ENCODE data around the gene KRT2.

Gene KRT2

DNA sequence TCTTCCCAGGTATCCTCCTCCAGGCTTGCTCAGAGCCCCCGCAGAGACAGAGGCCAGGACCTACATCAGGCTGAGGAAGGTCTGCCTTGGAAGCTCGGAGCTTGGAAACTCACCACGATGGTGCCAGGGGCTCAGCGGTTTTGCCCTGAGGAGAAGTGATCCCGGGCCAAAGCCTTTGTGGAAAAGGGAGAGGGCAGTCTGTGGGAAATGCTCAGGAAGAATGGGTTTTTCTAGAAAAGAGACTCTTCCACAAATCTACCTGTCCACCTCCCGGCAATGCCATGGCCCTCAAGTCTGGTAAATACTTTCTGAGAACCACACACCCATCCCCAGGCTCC is 8.0 kb downstream of the KRT2 start:
- no peak overlapping the region for H3K4me3 ChIP-seq (ENCODE audit: low read depth, low read length)

DNA sequence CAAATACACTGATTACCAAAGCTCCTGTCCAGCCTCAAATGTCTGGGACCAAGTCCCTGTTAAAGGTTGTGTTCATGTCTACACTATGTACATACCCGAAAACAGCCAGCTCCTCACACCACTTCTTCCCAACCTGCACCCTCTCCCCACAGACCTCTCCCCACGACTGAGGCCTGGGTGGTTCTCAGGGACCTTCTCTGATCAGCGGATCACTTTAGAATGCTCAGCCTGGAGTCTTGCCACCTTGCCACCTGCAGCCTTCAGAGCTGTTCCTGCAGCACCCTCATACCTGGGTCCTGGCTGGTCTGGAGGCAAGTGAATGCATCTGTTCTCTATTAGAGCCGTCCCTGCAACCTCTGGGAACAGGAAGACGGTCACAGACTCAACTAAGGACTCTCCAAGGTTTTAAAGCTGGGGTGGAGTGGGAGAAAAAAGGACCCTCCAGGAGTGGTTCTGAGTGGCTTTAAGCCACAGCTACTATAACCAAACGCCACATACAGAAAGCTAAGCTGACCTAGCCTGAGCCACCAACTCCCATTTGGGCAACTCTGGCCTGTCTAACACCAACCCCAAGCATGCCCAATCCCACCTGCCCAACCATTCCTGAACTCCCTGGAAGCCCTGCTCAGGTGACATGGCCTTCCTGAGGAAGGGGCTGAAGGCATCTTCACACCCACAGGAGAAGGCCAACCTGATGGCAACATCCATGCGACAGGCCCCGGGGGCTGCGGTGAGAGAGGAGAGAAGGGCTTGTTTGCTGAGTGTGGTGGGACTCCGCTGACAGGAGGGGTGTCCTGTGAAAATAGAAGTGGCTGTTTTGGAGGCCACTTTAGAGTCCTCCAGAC is 8.6 kb downstream of the KRT2 start:
- no peak overlapping the region for H3K4me3 ChIP-seq (ENCODE audit: low read depth, low read length)

DNA sequence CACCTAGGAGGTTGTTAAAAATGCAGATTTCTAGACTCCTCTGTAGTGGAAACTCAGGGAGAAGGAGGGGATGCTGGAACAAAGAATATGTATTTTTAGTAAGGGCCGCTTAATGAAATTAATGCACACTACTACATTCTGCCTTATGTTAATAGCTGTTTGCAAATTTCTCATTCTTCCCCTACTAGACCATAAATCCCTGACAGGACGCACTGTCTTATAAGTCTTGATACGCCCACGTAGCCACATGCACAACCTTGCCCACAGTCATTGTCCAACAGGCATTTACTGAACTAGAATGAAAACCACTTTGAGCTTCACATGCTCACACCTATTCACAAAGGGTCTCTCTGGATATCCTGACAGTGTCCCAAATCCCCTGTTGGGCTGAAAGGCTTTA is 10.5 kb downstream of the KRT2 start:
- H3K4me3 ChIP-seq (ENCODE audit: low read depth, low read length) = no peak overlapping the region

DNA sequence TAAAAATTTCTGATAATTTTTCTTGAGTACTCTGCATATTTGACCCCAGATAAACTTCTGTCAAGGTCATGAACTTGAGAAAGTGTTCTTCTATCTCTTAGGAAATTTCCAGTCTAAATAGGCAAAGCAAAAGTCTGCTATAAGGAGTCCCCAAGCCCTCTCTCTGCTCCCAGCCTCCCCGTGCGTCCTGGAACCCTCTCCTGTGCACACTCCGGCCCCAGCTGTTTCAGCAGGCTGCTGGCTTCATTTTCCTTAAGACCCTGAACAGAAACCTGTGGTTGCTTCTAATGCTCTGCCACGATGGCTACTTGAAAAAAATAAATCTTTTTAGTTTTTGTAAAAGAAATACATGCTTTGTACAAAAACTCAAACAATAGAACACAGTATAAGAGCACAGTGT is 14.7 kb downstream of the KRT2 start:
- H3K4me3 ChIP-seq (ENCODE audit: low read depth, low read length) = no peak overlapping the region

DNA sequence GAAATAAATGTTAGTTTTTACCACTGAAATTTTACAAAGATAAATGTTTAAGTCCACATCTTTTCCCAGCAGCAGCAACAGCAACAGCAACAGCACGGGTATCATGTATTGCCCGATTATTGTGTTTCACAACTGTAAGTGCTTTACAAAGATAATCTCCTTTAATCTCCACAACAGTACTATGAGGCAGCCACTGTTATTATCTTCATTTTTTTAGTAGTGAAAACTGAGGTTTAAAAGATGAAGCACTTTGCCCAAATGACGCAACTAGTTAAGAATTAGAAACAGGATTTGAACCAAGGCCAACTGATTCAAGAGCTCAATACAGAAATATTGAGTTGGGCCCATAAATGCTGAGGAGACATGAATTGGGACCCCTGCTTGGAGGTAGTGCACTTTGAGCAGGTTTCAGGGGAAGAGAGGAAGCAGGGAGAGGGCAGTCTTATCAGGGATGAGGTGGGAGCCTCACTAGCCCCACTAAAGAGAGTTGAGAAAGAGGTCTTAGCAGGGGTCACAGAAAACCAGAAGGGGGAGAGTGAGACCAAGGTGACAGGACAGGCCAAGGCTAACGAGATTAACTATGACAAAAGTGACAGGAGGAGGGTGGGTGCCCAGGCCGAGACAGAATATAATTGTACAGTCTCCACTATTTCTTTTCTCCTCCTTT is 15.3 kb downstream of the KRT2 start:
- no peak overlapping the region for H3K4me3 ChIP-seq (ENCODE audit: low read depth, low read length)

DNA sequence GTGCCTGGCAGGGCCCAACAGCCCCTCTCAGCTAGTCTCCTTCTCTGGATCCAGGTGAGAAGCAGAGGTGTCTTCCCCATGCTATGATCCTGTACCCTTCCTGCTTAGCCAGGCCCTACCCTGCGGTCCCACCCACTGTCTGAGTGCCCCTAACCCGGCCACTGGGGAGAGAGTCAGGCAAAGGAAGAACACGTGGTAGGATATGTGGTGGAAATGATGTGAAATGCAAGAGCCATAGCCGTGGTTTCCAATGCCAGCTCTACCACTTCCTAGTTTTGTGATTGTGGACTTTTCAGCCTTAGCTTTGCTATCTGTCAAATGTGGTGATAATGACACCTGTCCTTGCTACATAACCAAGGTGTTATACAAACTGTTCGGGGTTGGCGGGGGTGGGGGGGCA is 15.8 kb downstream of the KRT2 start:
- no peak overlapping the region for H3K4me3 ChIP-seq (ENCODE audit: low read depth, low read length)

DNA sequence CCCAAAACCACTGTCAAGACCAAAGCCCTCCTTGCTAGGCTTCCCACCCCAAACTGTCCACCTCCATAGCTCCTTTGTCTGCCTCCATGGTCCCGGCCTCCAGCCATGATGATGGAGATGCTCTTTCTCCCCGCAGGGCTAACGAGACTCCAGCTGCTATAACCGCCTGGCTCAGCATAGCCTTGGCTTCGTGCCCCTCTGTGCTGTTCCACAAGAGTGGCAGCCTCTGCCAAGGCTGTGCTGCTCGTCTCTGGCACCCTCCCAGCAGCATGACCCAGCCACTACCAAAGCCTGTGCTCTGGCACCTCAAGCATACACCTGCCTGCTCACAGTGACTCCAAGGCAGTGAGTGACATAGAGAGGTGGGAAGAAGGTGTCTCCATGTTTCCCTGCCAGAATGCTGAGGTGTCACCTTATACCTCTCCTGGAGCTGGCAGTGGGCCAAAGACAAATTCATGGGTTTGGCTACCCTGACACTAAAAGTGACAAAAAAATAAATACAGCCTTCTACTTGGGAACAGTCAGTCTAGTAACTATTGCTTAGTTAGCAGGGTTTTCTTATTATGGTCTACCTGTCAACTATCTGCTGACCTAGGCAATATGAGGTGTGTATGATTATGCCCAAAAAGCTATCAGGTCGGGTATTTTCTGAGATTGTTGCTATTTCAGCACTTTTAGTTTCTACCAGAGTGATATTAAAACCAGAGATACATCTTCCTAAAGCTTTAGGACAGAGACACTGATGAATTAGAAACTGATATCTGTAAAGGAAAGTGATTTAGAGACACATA is 17.6 kb downstream of the KRT2 start:
- no peak overlapping the region for H3K4me3 ChIP-seq (ENCODE audit: low read depth, low read length)

DNA sequence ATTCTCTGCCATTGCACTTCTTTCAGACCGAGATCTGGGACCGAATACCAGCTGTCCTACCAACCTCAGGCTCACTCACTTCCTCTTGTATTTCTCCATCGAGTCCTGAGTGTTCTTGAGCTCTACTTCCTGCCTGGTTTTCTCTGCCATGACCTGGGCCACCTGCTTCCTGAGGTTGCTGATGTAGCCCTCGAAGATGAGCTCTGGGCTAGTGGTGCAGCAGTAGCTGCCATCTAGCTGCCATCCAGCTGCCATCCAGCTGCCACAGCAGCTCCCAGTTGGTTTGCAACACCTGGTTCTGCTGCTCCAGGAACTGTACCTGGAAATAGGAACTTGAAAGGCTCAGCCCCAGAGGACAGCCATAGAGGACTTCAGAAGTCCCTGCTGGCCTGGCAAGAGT is 18.6 kb downstream of the KRT2 start:
- H3K4me3 ChIP-seq (ENCODE audit: low read depth, low read length) = no peak overlapping the region

DNA sequence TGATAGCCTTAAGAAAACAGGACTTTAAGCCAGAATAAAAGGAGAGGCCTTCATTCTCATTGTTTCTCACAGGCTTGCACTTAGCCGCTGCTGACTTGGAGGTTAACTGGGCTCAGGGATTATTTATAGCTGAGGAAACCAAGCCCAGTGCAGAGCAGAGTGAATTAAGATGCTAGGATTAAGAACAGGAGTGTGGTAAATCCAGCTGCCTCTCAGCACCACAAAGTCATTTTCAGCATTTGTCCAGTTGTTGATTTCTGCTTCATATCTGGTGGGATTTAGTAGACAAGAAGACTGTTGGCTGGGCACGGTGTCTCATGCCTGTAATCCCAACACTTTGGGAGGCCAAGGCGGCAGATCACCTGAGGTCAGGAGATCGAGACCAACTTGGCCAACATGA is 19.4 kb downstream of the KRT2 start:
- no peak overlapping the region for H3K4me3 ChIP-seq (ENCODE audit: low read depth, low read length)

DNA sequence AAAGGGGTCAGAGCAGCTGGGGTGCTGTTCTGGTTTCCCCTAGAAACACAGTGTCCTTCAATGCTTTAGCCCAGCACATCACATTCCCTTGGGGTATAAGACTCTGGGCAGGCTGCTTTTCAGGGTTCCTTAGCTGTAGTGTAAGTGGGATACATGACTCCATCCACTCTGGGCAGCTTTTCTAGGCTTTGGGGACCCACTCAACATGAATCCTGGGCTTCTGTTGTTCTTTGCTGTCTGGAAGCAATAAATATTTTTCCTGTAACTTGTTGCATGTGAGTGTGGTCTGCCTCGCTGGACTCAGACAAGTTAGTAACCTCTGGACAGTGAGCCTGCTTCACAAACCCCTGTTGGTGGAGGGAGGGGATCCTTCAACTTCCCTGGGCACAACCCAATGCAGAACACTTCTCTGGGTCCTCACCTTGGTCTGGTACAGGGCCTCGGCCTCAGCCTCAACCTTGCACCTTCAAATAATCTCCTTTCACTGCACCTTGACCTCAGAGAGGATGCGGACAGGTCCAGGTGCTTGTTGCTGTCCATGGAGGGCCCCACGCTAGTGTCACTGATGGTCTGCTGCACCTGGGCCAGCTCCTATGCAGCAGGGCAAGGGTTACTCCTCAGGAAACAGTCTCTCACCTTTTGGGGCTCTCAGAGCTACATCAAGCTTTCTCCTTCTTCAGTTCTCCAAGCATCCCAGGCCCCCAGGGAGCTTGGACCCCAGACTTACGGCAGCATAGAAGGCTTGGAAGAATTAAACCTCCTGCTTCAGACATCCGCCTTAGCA is 20.1 kb downstream of the KRT2 start:
- H3K4me3 ChIP-seq (ENCODE audit: low read depth, low read length) = no peak overlapping the region

DNA sequence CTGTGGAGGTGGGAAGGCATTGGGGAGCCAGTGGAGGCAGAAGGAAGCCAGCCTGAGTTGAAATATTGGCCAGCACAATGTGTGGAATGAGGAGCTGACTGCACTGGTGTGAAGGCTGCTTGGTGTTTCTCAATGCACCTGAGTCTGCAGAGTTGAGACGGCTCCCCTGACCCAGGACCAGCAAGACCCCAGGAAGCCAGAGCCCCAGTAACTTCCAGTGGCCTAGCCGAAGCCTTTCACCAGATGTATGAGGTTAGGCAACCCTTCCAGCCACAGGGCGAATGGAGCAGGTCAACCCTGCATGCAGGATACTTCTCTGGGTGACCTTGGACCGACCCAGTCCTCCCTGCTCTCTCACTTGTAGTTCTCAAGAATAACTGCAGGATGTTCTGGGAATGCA is 20.7 kb downstream of the KRT2 start:
- H3K4me3 ChIP-seq (ENCODE audit: low read depth, low read length) = no peak overlapping the region

DNA sequence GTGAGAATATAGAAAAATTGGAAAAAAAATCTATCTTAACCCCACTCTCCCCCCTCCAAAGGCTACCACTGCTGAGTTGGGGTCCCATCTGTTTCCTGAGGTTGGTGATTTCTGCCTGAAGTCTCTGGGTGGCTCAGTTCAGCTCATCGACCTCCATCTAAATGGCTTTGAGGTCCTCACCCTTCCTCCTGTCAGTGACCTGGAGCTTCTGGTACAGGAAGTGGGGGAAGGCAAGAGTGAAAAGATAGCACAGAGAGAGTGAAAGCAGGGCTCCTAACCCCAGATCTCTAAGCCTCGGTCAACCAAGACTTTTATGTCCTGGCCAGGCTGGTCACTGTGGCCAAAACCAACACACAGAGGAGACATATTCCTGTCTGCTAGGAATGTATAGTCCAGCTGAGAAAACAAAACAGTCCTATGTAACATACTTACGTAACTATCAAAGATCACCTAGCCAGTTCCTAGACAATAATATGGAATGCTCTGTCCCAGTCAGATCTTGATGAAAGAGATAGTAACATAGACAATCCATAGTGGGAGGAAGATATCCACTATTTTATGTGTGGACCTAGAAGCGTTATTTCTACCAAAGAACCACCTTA is 21.3 kb downstream of the KRT2 start:
- no peak overlapping the region for H3K4me3 ChIP-seq (ENCODE audit: low read depth, low read length)

DNA sequence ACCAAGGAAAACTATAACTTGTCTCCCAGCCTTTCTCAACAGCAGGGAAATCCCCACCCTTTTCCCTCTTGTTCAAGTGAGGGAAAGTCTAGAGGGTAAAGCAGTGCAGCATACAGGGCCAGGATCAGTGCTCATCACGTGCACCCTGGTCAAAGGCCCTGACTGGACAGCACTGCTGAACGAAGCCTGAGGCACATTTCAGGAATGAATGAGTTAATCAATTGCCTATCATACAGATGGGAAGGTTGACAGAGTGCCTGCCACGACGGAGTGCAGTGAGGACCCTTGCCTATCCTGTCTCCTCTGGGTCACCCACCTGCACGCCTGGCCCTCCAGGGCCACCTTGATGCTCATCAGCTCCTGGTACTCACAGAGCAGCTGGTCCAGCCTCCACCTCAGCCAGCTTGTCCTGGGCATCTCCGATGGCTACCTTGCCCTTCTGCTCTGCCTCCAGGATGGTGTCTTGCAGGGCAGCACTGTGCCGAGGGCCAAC is 22.0 kb downstream of the KRT2 start:
- no peak overlapping the region for H3K4me3 ChIP-seq (ENCODE audit: low read depth, low read length)

DNA sequence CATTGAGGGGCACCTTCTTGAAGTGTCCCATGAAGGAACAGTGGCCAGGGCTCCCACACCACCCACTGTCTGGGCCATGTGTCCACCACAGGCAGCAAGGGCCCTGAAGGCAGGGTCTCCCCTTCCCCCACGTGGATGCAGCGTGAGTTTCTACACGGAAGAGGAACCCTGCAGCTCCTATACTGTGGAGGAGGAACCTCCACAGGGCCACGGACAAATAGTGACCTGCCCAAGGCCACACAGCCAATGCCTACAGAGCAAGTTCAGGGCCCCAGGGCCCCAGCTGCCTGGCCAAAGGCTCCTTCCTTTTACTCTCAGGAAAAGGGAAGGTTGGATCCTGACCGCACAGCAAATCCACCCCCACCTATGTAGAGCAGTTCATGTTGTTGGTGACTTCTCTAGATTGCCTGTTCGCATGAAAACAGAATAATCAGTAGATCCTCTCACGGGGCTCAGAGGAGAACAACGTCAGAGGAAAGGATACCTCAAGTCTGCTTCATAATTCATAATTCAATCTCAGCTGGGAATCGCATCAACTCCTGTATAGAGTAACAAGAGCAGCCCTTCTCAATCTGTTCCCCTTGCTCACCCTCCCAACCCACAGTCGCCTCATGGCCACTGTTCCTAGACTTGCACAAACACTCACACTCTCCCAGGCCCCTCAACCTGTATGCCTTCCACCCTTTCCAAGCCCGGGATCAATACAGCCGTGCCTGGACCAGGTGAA is 22.6 kb downstream of the KRT2 start:
- no peak overlapping the region for H3K4me3 ChIP-seq (ENCODE audit: low read depth, low read length)

DNA sequence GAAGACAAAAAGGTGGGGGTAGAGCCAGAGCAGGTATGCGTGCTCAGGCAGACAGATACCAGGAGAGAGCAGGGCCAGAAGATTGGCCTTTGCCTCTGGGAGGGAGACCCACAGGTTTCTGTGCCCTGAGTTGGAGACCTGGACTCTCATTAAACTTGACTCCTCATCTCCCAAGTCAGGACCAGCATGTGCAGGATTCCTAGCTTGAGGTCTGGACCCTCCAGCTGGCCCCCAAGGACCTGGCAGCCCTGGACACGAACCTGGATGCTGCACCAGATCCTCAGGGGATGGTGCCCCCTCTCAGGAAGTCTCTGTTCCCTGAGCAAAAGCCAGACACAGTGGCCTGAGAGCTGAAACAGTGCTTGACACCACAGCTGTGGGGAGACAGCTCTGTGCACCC is 23.2 kb downstream of the KRT2 start:
- no peak overlapping the region for H3K4me3 ChIP-seq (ENCODE audit: low read depth, low read length)

DNA sequence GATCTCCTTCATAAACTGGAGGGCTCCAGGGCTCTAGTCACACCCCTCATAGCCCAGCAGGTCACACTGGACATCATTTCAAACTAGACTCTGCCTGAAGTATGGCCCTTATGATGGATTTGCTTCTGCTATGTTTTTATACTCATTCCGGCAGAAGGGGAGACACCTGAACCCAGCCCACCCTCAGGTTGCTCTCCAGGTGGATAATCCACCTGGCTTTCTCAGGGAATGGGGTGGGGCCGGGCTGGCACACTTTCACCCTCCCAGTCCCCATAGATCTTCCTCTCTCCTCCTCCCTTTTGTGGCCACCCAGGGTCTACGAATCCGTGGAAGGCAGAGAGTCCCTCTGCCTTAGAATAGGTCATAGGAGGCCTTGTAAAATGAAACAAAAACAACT is 23.9 kb downstream of the KRT2 start:
- H3K4me3 ChIP-seq (ENCODE audit: low read depth, low read length) = no peak overlapping the region

DNA sequence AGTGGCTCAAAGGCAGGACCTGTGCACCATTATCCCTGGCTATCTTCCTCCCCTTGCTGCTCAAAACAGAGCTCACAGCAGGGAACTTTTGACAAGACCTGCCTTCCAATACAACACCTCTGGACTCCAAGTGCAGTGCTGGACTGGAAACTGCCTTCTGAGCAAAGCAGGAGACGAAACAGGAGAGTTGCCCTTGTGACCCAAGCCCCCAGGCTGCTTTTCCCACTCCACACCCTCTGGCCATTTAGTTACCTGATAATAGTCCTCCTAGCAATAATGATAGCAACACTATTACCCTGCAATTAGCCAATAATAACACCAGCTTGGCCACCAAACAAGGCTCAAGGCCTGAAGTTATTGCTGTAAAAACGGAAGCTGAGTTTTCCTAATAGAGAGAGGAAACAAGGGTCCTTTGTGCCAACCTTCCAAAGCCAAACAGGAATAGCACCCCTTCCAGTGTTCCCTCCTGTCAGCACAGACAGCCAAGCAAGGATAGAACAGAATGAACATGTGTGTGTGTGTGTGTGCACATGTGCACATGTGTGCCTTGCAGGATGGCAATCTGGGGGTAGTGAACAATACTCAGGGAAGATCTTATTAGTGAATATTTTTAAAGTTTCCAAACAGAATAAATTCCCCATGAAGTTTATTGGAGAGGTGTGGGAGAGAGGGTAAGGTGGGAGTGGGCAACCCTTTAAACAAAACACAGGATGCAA is 24.5 kb downstream of the KRT2 start:
- no peak overlapping the region for H3K4me3 ChIP-seq (ENCODE audit: low read depth, low read length)

DNA sequence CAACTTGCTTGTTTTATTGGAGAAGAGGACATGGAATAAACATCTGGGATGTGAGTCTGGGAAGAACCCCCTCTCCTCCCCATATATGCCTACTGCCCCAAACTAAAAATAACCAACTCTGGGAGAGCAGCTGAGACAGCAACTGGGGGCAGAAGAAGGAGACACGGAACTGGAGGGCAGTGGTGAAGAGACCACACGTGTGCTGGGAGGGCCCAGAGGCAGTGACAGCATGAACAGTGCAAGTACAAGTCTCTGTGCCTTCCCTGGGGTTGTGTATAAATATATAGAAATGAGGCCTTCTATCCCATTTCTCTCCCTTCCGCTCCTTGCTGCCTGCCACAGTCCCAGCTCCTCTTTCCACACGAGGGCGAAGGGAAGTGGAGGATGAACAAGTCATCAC is 29.7 kb downstream of the KRT2 start:
- no peak overlapping the region for H3K4me3 ChIP-seq (ENCODE audit: low read depth, low read length)

DNA sequence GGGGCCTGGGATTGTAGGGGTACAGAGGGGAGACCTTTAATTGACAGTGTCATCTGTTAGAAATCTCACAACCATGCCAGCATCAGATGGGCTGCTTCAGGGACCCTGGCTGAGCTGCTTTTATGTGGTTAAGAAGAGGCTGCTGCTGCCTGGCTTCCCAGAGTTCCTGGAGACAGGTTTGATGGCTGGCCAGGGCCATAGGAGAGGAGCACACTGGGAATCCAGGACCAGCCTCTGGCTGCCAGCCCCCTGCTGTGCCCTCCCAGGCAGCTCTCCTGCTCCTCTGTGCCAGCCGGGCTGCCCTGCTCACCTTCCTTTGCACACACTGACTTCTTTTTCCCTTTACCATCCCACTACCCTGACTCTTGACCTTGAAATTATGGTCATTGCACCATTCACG is 33.1 kb downstream of the KRT2 start:
- no peak overlapping the region for H3K4me3 ChIP-seq (ENCODE audit: low read depth, low read length)

Data from iPS-11a (cell line).